ENCODE results near the gene JHY. TPM values are rescaled to one million over a fixed set of nuclear protein-coding genes. Genes with fewer than 3 reads are reported as not detected.

The JHY gene
- total RNA-seq, result 1 to 10 TPM in 7 of 9 donors, under 1 TPM in 2; 0.95 to 6.8 (median 1.2) TPM
- 1 to 10 TPM in 2 of 3 donors, under 1 TPM in 1; 0.84 to 2.3 (median 1.6) TPM for polyA plus RNA-seq
- long read RNA-seq, donor 1, result 0 reads
- long read RNA-seq, donor 2, result 0 reads
- long read RNA-seq, donor 3, result 0 reads
- long read RNA-seq, donor 4, result 0 reads
- long read RNA-seq, donor 5, partial matches to known transcripts, result 0 of 2 reads
- long read RNA-seq, donor 5, other reads (novel, unspliced or antisense), result 1 of 2 reads
- long read RNA-seq, donor 6, result 0 reads
- long read RNA-seq, donor 7, result 0 reads
- long read RNA-seq, donor 8, result 0 reads
- long read RNA-seq, donor 9, result 0 reads
- long read RNA-seq, donor 10, partial matches to known transcripts, result 1,103 of 1,351 reads
- long read RNA-seq, donor 10, other reads (novel, unspliced or antisense), result 248 of 1,351 reads

DNA sequence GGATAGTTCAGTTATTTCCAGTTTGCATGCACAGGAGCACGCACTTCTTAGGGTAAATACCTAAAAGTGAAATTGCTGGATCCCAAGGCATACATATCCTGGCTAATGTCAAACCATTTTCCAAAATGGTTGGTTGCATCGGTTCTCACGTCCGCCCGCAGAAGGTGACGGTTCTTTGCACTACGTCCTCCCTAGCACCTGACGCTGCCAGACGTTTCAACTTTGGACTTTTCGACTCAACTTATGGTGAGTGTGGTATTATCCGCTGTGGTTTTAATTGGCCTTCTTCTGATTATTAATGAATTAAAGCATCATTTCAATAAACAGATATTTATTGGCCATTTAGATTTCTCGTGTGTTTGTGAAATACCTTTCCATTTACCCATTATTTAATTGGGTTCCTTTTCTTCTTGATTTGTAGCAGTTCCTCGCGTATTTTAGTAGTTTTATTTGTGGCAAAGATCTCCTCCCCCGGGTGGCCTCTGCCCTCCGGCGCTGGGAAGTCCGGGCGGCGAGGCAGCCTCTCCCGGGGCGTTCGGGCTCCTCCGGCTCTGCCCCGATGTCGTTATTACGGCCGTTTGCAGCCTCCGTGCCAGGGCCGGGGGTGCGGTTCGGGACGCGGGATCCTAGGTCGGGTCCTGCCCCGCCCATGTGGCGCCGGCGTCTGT is at the start of gene JHY:
JHY (plus strand) TSS at position 571 of the 668 bp plus-strand sequence. CDS start 3,091 bp downstream, outside the sequence.
- peak within 1 kb of the TSS in 4 of 5 donors; percentile 5 to 85 (median 66) for H3K27ac ChIP-seq
- TF ChIP-seq POLR2A (IDR thresholded peaks at IDR 0.05), result no peak
- TF ChIP-seq, protein P1, sequence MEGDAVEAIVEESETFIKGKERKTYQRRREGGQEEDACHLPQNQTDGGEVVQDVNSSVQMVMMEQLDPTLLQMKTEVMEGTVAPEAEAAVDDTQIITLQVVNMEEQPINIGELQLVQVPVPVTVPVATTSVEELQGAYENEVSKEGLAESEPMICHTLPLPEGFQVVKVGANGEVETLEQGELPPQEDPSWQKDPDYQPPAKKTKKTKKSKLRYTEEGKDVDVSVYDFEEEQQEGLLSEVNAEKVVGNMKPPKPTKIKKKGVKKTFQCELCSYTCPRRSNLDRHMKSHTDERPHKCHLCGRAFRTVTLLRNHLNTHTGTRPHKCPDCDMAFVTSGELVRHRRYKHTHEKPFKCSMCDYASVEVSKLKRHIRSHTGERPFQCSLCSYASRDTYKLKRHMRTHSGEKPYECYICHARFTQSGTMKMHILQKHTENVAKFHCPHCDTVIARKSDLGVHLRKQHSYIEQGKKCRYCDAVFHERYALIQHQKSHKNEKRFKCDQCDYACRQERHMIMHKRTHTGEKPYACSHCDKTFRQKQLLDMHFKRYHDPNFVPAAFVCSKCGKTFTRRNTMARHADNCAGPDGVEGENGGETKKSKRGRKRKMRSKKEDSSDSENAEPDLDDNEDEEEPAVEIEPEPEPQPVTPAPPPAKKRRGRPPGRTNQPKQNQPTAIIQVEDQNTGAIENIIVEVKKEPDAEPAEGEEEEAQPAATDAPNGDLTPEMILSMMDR (IDR thresholded peaks at IDR 0.05), result no peak
- no peaks in the 10 kb centered on the region for H3K4me1 ChIP-seq (replicated peaks in 1 of 2)
- peaks cover 7% of the 10 kb centered on the region for H3K27me3 ChIP-seq
- 24 to 30% (median 28%) methylated on average over 33 to 39 of the region's 39 CpGs for WGBS, 4 donors
- H3K36me3 ChIP-seq (replicated peaks in 1 of 2), result no peaks in the 10 kb centered on the region
- no peaks in the 10 kb centered on the region for H3K9me3 ChIP-seq (replicated peaks in 1 of 3)
- intact Hi-C loops (cut with DNase I), result no loop called here
- DNase-seq, result peak in 5 of 7 donors; percentile 13 to 59 (median 31)
- H3K4me3 ChIP-seq, result peak within 1 kb of the TSS in 2 of 4 donors; percentile 26 to 56

DNA sequence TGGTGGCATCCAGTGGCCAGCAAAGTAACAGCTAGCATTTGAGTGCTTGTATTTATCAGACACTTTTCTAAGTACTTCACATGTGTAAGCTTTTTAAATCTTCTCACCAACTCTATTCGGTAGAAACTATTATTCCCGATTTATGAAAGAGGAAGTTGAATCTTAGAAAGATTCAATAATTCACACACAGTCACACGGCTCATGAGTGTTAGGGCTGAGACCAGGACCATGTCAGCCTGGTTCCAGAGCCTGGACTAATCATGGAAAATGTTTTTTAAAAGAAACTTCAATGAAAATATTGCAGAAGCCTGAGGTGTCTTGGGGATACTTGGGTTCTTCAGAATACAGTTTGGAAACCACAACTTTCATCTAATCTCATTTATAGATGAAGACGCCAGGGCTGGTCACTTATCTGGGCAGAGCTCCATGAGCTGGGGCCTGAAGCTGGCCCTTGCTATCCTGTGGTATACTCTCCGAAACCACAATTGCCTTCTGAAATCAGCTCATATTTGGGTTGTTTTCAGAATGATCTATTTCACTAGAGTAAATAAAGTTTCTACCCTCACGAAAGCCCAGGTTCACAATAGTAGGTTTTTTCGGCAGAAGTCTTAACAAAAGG is 48.6 kb upstream of the JHY start:
- intact Hi-C loops (cut with DNase I), result no loop called here
- no peak overlapping the region for H3K27ac ChIP-seq
- H3K9me3 ChIP-seq (replicated peaks in 1 of 3), result no peaks in the 10 kb centered on the region
- H3K4me3 ChIP-seq, result no peak overlapping the region
- no peaks in the 10 kb centered on the region for H3K4me1 ChIP-seq (replicated peaks in 1 of 2)
- 73 to 85% (median 78%) methylated on average over 7 of the region's 7 CpGs for WGBS, 4 donors
- TF ChIP-seq, protein P1 (IDR thresholded peaks at IDR 0.05), result no peak
- no peak for TF ChIP-seq POLR2A (IDR thresholded peaks at IDR 0.05)
- DNase-seq, result no peak
- H3K36me3 ChIP-seq (replicated peaks in 1 of 2), result no peaks in the 10 kb centered on the region
- no peaks in the 10 kb centered on the region for H3K27me3 ChIP-seq

DNA sequence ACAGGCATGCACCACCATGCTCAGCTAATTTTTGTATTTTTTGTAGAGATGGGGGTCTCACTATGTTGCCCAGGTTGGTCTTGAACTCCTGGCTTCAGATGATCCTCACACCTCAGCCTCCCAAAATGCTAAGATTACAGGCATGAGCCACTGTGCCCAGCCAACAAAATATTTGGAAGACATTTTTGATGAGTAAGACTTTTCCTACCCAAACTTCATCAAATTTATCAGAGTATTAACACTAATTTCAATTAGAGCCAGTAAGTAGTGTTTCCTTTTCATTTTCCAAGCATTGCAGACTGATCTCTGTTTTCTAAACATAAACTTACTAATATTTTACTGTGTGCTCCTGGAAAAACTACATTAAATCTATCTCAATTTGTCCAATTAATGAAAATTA is 45.6 kb upstream of the JHY start:
- peaks cover 0 to 7% of the 10 kb centered on the region in 2 donors for H3K4me1 ChIP-seq (replicated peaks in 1 of 2)
- H3K27ac ChIP-seq, result no peak overlapping the region
- no peaks in the 10 kb centered on the region for H3K9me3 ChIP-seq (replicated peaks in 1 of 3)
- H3K4me3 ChIP-seq, result no peak overlapping the region
- no peak for TF ChIP-seq POLR2A (IDR thresholded peaks at IDR 0.05)
- TF ChIP-seq, protein P1 (IDR thresholded peaks at IDR 0.05), result no peak
- no peak for DNase-seq
- intact Hi-C loops (cut with DNase I), result no loop called here
- H3K27me3 ChIP-seq, result no peaks in the 10 kb centered on the region
- no peaks in the 10 kb centered on the region for H3K36me3 ChIP-seq (replicated peaks in 1 of 2)

All from adrenal gland (tissue), 19 donors.